BLaER1 (cell line): ENCODE results near the gene CAMK2D.

Experiments used
- H3K27ac ChIP-seq: shearing (Covaris generic); formaldehyde crosslinking; 2 replicates; pipeline ENCODE4 v1.8.1; 2022
- H3K27me3 ChIP-seq: shearing (Covaris generic); formaldehyde crosslinking; 2 replicates; pipeline ENCODE4 v1.8.1; 2022
- H3K36me3 ChIP-seq: shearing (Covaris generic); formaldehyde crosslinking; 2 replicates; pipeline ENCODE4 v1.8.1; 2022
- H3K4me1 ChIP-seq: shearing (Covaris generic); formaldehyde crosslinking; 2 replicates; pipeline ENCODE4 v1.8.1; 2022
- H3K4me2 ChIP-seq: shearing (Covaris generic); formaldehyde crosslinking; 2 replicates; pipeline ENCODE4 v1.8.1; 2022
- H3K4me3 ChIP-seq: shearing (Covaris generic); formaldehyde crosslinking; 2 replicates; pipeline ENCODE4 v1.8.1; 2022
- H3K9ac ChIP-seq: shearing (Covaris generic); formaldehyde crosslinking; 2 replicates; pipeline ENCODE4 v1.8.1; 2022
- H3K9me3 ChIP-seq: shearing (Covaris generic); formaldehyde crosslinking; 2 replicates; pipeline ENCODE4 v1.8.1; 2022
- H4K20me1 ChIP-seq: shearing (Covaris generic); formaldehyde crosslinking; 2 replicates; pipeline ENCODE4 v1.8.1; 2022
- Cebpa-rat ChIP-seq: shearing (Covaris generic); IDR thresholded peaks from 2 replicates; pipeline ENCODE4 v1.8.1; 2022

Gene CAMK2D

DNA sequence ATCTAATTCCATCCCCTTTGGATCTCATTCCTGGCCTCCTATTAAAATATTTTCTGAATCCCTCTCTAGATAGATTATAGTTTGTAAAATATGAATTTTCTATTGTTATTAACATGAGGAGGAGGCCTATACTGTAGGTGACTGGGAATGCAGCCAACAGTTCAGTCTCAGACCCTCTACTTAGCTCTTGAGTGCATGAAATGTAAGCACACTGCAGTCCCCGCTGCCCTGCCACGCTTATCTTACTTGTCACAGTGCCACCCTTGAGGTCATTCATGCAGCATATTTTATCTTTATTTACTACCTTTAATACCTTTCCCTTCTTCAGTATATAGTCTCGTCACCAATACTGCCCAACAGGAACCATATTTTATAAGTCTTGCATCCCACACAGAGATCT lies 151.0 kb downstream of the CAMK2D start:
- no peak overlapping the region for H3K9ac ChIP-seq
- H4K20me1 ChIP-seq = no peaks in the 10 kb centered on the region
- peaks cover 44% of the 10 kb centered on the region for H3K4me1 ChIP-seq
- H3K36me3 ChIP-seq = peaks cover 54% of the 10 kb centered on the region
- H3K4me3 ChIP-seq = no peak overlapping the region
- H3K27me3 ChIP-seq = no peaks in the 10 kb centered on the region
- no peak overlapping the region for H3K4me2 ChIP-seq
- no peak for TF ChIP-seq Cebpa-rat
- no peak overlapping the region for H3K27ac ChIP-seq
- H3K9me3 ChIP-seq = peaks cover 20% of the 10 kb centered on the region

DNA sequence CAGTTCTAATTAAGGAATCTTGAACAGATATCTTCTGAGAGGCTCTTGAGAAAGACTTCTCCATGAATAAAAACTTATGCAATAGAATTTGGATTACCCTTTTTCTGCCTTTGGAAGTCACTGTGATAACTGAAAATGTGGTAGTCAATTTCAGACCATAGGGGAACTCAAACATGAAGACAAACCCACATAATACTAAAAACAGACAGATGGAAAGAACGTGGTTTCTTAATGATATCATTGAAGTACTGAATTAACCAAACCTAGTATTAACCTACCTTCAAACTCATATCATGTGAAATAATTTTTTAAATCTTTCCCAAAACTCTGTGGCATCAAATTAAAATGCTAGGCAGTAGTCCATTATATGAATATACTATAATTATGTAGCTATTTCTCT lies 153.5 kb downstream of the CAMK2D start:
- Histone ChIP-seq H3K27ac (no peak overlapping the region), H3K27me3 (no peaks in the 10 kb centered on the region), H3K36me3 (peaks cover 66% of the 10 kb centered on the region), H3K9me3 (peaks cover 28% of the 10 kb centered on the region), H4K20me1 (no peaks in the 10 kb centered on the region), H3K4me3 (no peak overlapping the region), H3K4me1 (peaks cover 19% of the 10 kb centered on the region), H3K9ac (no peak overlapping the region), H3K4me2 (no peak overlapping the region)
- no peak for TF ChIP-seq Cebpa-rat

DNA sequence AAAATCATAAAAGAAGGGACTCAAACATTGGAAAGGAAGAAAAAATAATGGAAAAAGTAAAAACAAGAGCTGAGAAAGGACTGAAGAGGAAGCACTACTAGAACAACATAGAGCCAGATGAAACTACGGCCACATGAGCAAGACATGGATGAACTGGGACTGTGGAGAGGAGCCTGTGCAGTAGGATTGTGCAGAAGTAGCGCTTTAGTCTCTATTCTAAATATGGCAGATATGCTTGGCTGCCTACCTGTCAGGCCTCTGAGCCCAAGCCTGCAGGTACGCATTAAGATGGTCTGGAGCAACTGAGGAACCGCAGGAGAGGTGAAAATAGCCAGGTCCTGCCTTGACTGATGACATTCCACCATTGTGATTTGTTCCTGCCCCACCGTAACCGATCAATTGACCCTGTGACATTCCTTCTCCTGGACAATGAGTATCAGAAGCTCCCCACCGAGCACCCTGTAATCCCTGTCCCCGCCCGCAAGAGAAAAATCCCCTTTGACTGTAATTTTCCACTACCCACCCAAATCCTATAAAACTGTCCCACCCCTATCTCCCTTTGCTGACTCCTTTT lies 154.3 kb downstream of the CAMK2D start:
- Histone ChIP-seq H3K4me3 (no peak overlapping the region), H3K4me2 (no peak overlapping the region), H3K4me1 (peaks cover 19% of the 10 kb centered on the region)

GRCh38 chr4:113604955-113605354 lies 156.6 kb downstream of the CAMK2D start:
- Histone ChIP-seq H3K36me3 (peaks cover 70% of the 10 kb centered on the region), H3K4me2 (no peak overlapping the region), H3K27me3 (no peaks in the 10 kb centered on the region), H4K20me1 (no peaks in the 10 kb centered on the region), H3K4me3 (no peak overlapping the region), H3K4me1 (peaks cover 10% of the 10 kb centered on the region), H3K27ac (no peak overlapping the region), H3K9ac (no peak overlapping the region), H3K9me3 (peaks cover 28% of the 10 kb centered on the region)
- TF ChIP-seq Cebpa-rat = no peak

More for the DNA sequence above, 154.3 kb downstream of the CAMK2D start:
- Histone ChIP-seq H3K9me3 (peaks cover 28% of the 10 kb centered on the region), H3K36me3 (peaks cover 70% of the 10 kb centered on the region), H3K27ac (no peak overlapping the region), H3K27me3 (no peaks in the 10 kb centered on the region), H3K9ac (no peak overlapping the region), H4K20me1 (no peaks in the 10 kb centered on the region)
- TF ChIP-seq Cebpa-rat = no peak

DNA sequence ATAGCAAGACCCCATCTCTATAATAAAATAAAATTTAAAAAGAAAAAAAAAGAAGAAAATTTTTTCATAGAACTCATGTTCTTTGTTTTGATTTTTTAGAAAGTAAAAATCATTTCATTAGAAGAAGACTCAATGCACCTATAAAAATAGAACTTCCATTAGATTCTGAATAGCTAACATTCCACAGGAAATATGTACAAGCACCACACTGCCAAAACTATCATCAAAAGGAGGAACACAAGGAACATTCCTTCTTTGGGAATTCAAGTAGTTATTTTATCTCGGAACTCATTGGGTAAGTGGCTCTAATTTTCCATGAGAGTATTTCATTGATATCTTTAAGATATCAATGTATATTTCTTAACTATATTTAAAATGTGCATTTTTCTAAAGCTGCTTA lies 157.6 kb downstream of the CAMK2D start:
- Histone ChIP-seq H3K36me3 (peaks cover 64% of the 10 kb centered on the region), H4K20me1 (no peaks in the 10 kb centered on the region), H3K9me3 (peaks cover 28% of the 10 kb centered on the region), H3K27ac (no peak overlapping the region), H3K27me3 (no peaks in the 10 kb centered on the region), H3K4me3 (no peak overlapping the region), H3K4me2 (no peak overlapping the region), H3K9ac (no peak overlapping the region), H3K4me1 (peaks cover 10% of the 10 kb centered on the region)
- TF ChIP-seq Cebpa-rat = no peak

DNA sequence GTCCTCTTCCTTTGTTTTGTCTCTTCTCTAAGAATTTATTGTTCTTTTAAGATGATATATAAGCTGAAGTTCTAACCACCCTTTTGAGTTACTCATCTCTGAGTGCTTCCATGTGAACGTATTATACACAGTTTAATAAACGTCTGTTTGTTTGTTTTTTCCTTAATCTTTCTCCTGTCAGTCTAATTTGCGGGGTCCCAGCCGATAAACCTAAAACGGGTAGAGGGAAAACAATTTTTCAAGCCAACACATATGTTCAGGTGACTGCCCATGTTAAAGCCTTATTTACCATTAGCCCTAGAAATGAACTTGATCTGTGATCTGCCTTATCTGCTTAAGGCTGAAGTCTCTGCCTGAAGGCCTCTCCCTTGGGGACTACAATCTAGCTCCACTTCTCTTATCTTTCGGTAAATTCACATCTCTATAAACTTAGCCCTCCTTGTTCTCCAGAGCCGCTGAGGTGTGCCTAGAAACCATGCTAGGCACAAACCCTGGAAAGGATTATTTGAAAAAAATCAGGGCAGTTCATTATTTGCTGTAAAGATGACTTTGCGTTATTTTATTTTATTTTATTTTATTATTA lies 158.8 kb downstream of the CAMK2D start:
- peaks cover 64% of the 10 kb centered on the region for H3K36me3 ChIP-seq
- H3K9ac ChIP-seq = no peak overlapping the region
- peak overlapping the region; percentile 57 for H3K4me2 ChIP-seq
- no peaks in the 10 kb centered on the region for H4K20me1 ChIP-seq
- no peak overlapping the region for H3K27ac ChIP-seq
- H3K27me3 ChIP-seq = no peaks in the 10 kb centered on the region
- TF ChIP-seq Cebpa-rat = no peak
- H3K9me3 ChIP-seq = peaks cover 26% of the 10 kb centered on the region
- peaks cover 10% of the 10 kb centered on the region for H3K4me1 ChIP-seq
- no peak overlapping the region for H3K4me3 ChIP-seq

GRCh38 chr4:113601636-113602035 lies 159.9 kb downstream of the CAMK2D start:
- Histone ChIP-seq H3K4me3 (no peak overlapping the region), H3K9ac (no peak overlapping the region)
- no peak for TF ChIP-seq Cebpa-rat

DNA sequence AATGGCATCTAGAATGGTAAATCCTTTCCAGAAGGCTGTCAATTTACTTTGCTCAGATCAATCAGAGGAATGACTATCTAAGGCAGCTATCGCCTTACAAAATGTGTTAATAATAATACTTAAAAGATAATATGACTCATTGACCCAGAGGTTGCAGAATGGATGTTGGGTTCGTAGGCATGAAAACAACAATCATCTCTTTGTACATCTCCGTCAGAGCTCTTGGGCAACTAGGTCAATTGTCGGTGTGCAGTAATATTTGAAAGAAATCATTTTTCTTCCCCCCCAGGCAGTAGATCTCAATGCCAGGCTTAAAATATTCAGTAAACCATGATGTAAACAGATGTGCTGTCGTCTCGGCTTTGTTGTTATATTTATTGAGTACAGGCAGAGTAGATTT lies 165.1 kb downstream of the CAMK2D start:
- Histone ChIP-seq H3K36me3 (peaks cover 70% of the 10 kb centered on the region), H3K9ac (no peak overlapping the region), H3K27ac (no peak overlapping the region), H3K4me3 (no peak overlapping the region), H4K20me1 (no peaks in the 10 kb centered on the region), H3K27me3 (no peaks in the 10 kb centered on the region), H3K4me2 (no peak overlapping the region), H3K9me3 (peaks cover 16% of the 10 kb centered on the region), H3K4me1 (peaks cover 34% of the 10 kb centered on the region)
- no peak for TF ChIP-seq Cebpa-rat

More at GRCh38 chr4:113601636-113602035, 159.9 kb downstream of the CAMK2D start:
- H4K20me1 ChIP-seq = no peaks in the 10 kb centered on the region
- H3K36me3 ChIP-seq = peaks cover 64% of the 10 kb centered on the region
- peaks cover 22% of the 10 kb centered on the region for H3K9me3 ChIP-seq
- peaks cover 10% of the 10 kb centered on the region for H3K4me1 ChIP-seq
- no peaks in the 10 kb centered on the region for H3K27me3 ChIP-seq
- no peak overlapping the region for H3K27ac ChIP-seq
- H3K4me2 ChIP-seq = no peak overlapping the region

DNA sequence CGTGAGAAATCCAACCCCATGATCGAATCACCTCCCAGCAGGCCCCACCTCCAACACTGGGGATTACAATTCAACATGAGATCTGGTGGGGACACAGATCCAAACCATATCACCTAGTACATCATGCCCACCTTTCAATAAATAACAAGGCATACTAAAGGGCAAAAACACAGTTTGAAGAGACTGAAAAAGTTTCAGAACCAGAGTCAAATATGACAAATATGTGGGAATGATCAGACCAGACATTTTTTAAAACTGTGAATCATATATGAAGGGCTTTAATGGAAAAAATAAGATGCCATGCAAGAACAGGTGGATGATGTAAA lies 167.3 kb downstream of the CAMK2D start:
- no peak overlapping the region for H3K4me3 ChIP-seq
- no peak for TF ChIP-seq Cebpa-rat
- no peak overlapping the region for H3K9ac ChIP-seq
- no peaks in the 10 kb centered on the region for H3K27me3 ChIP-seq
- peak overlapping the region; percentile 29; the same call in 1 of the 2 replicates for H3K4me2 ChIP-seq
- peaks cover 16% of the 10 kb centered on the region for H3K9me3 ChIP-seq
- H3K36me3 ChIP-seq = peaks cover 71% of the 10 kb centered on the region
- peak overlapping the region; percentile 57 for H3K27ac ChIP-seq
- peaks cover 34% of the 10 kb centered on the region for H3K4me1 ChIP-seq
- H4K20me1 ChIP-seq = no peaks in the 10 kb centered on the region

GRCh38 chr4:113593400-113594230 lies 167.9 kb downstream of the CAMK2D start:
- Histone ChIP-seq H3K4me1 (peaks cover 34% of the 10 kb centered on the region), H3K4me3 (no peak overlapping the region), H3K9me3 (peaks cover 16% of the 10 kb centered on the region), H3K36me3 (peaks cover 67% of the 10 kb centered on the region), H3K27ac (peak overlapping the region; percentile 57), H3K9ac (no peak overlapping the region), H3K27me3 (no peaks in the 10 kb centered on the region), H3K4me2 (peak overlapping the region; percentile 29), H4K20me1 (no peaks in the 10 kb centered on the region)
- TF ChIP-seq Cebpa-rat = no peak
